OCI-LY7 (cell line): ENCODE measurements around the gene TXNDC15. TPM values are rescaled to one million over a fixed set of nuclear protein-coding genes. Genes with fewer than 3 reads are reported as not detected.

Source experiments
- BruUV-seq: library from RNA; stranded (reverse); fragments of 400-500 nt; replicated peaks from 2 replicates; lab custom pipeline; 2021; lab: Mats Ljungman, UMichigan
- CTCF ChIA-PET: fragments of 300-600 bp; sonication (Branson Sonifier 250); formaldehyde crosslinking; loops from one replicate; lab custom pipeline; 2022; ENCODE audit warnings: antibody characterized with exemption; ENCODE audit not compliant: unreplicated experiment; lab: Charles Lee
- POLR2A ChIA-PET: fragments of 300-600 bp; sonication (Branson Sonifier 250); formaldehyde crosslinking; loops from one replicate; lab custom pipeline; 2022; ENCODE audit warnings: antibody characterized with exemption; lab: Charles Lee
- DNase-seq: peaks from one replicate; pipeline ENCODE4 v3.0.0-alpha.2; 2015; ENCODE audit warnings: low spot score
- H2AFZ ChIP-seq: fragments of 200-600 bp; sonication (generic), shearing (Covaris generic); 2 replicates; pipeline ENCODE4 v1.6.1; 2014; ENCODE audit warnings: mild to moderate bottlenecking, antibody characterized with exemption, low read length, moderate library complexity
- H3K27ac ChIP-seq: fragments of 200-600 bp; sonication (generic); 2 replicates; pipeline ENCODE4 v1.5.1; 2014; ENCODE audit warnings: mixed run types, low read depth, mild to moderate bottlenecking, moderate library complexity, low read length, inconsistent platforms; ENCODE audit not compliant: poor library complexity, severe bottlenecking
- H3K36me3 ChIP-seq: fragments of 200-600 bp; sonication (generic); 2 replicates; pipeline ENCODE4 v1.6.1; 2014; ENCODE audit warnings: mild to moderate bottlenecking, antibody characterized with exemption, low read length, moderate library complexity, mixed read lengths; ENCODE audit not compliant: insufficient read depth
- H3K4me1 ChIP-seq: fragments of 200-600 bp; sonication (generic); 2 replicates; pipeline ENCODE4 v1.5.1; 2014; ENCODE audit warnings: mild to moderate bottlenecking, low read length; ENCODE audit not compliant: insufficient read depth, poor library complexity, severe bottlenecking
- H3K4me2 ChIP-seq: fragments of 200-600 bp; sonication (generic); 2 replicates; pipeline ENCODE4 v1.6.1; 2014; ENCODE audit warnings: mild to moderate bottlenecking, low read length
- H3K4me3 ChIP-seq: fragments of 200-600 bp; sonication (generic); 2 replicates; pipeline ENCODE4 v1.5.1; 2014; ENCODE audit warnings: mild to moderate bottlenecking, low read depth, low read length; ENCODE audit not compliant: poor library complexity, severe bottlenecking
- H3K79me2 ChIP-seq: fragments of 200-600 bp; sonication (generic); 2 replicates; pipeline ENCODE4 v1.6.1; 2016; ENCODE audit warnings: low read depth, mild to moderate bottlenecking, low read length, moderate library complexity, mixed read lengths; ENCODE audit not compliant: insufficient read depth
- H3K9me2 ChIP-seq: fragments of 200-600 bp; sonication (generic); 2 replicates; pipeline ENCODE4 v1.6.1; 2016; ENCODE audit warnings: mild to moderate bottlenecking, low read length, mixed read lengths; ENCODE audit not compliant: insufficient read depth
- H3K9me3 ChIP-seq: fragments of 200-600 bp; sonication (generic); 2 replicates; pipeline ENCODE4 v1.6.1; 2014; ENCODE audit warnings: mild to moderate bottlenecking, mixed run types, low read length, mixed read lengths
- H4K20me1 ChIP-seq: fragments of 200-600 bp; sonication (generic); 2 replicates; pipeline ENCODE4 v1.6.1; 2014; ENCODE audit warnings: mild to moderate bottlenecking, antibody characterized with exemption, low read length, moderate library complexity, mixed read lengths; ENCODE audit not compliant: insufficient read depth
- EZH2phosphoT487 ChIP-seq: fragments of 200-600 bp; sonication (generic); IDR thresholded peaks from 2 replicates; pipeline ENCODE4 v1.6.1; 2018; ENCODE audit warnings: low read depth, borderline replicate concordance, mild to moderate bottlenecking, mixed run types, antibody characterized with exemption, low read length, moderate library complexity, mixed read lengths
- intact Hi-C: fragments of 100-400 bp; cut with micrococcal nuclease; formaldehyde crosslinking; loops from one replicate; pipeline ENCODE4 v1.10.0; 2022; ENCODE audit not compliant: unreplicated experiment
- total RNA-seq, 2 experiments: library from RNA; depleted of rRNA in 1 of 2; stranded (reverse); fragments of >200 nt in 1 of 2; shearing (Covaris generic) in 1 of 2; gene quantifications; 2 replicates each; pipeline ENCODE4 v1.2.3, GENCODE V29; 2014 to 2022
- TF ChIP-seq, protein P1 (sequence below): fragments of 200-600 bp; sonication (generic); conservative IDR thresholded peaks from 2 replicates; pipeline ENCODE4 v1.5.1; 2014; ENCODE audit warnings: mild to moderate bottlenecking, antibody characterized with exemption, low read length, moderate library complexity, mixed read lengths

The TXNDC15 gene
- total RNA-seq, 2 experiments from 2014 or later: 20.6 to 31.1 TPM

DNA sequence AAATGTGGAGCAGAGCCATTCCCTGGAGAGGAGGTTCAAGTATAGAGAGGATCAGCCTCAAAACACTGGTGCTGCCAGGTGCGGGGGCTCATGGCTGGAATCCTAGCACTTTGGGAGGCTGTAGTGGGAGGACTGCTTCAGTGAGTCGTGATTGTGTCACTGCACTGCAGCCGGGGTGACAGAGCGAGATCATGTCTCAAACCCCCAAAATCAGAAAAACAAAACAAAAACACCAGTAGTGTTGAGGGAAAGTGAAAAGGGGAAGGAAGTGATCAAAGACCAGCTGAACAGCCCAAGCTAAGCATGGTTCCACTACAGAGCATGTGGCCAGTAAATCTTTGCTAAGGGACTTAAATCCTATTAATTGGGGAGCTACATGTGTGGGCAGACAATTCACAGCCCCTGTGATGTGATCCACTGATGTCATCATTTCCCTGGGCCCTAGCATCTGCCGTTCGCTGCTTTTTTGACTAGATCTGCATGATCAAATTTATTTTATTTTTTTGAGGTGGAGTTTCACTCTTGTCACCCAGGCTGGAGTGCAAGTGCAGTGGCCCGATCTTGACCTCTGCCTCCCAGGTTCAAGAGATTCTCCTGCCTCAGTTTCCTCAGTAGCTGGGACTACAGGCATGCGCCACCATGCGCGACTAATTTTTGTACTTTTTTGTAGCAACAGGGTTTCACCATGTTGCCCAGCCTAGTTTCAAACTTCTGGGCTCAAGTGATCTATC, 28.1 kb downstream of the TXNDC15 start:
- Histone ChIP-seq H3K36me3 (peaks cover 21% of the 10 kb centered on the region), H4K20me1 (no peaks in the 10 kb centered on the region), H3K4me3 (peak overlapping the region; percentile 25), H3K79me2 (peaks cover 9% of the 10 kb centered on the region; the same call in 1 of the 2 replicates), H3K4me2 (peak overlapping the region; percentile 84), H2AFZ (peak overlapping the region; percentile 60; the same call in 1 of the 2 replicates), H3K27ac (peak overlapping the region; percentile 93), H3K4me1 (peaks cover 41% of the 10 kb centered on the region), H3K9me2 (no peaks in the 10 kb centered on the region), H3K9me3 (no peaks in the 10 kb centered on the region)
- intact Hi-C loops: loop anchor here (10.0 kb wide), 1 partner anchor 377 kb away; the partner anchor contains the start of gene JADE2
- peak; percentile 82 for DNase-seq
- ChIA-PET CTCF (interaction anchor here (0.9 to 1.1 kb wide), 2 partner anchors 17 to 26 kb away, joined by 3 read pairs; no protein-coding TSS in a partner anchor), POLR2A (interaction anchor here (0.5 to 1.7 kb wide), 15 partner anchors 10 to 1963 kb away, joined by 3 to 5 read pairs (median 3); partner anchors contain the start of genes C5orf24 and TXNDC15)
- TF ChIP-seq EZH2phosphoT487: no peak
- TF ChIP-seq, protein P1, sequence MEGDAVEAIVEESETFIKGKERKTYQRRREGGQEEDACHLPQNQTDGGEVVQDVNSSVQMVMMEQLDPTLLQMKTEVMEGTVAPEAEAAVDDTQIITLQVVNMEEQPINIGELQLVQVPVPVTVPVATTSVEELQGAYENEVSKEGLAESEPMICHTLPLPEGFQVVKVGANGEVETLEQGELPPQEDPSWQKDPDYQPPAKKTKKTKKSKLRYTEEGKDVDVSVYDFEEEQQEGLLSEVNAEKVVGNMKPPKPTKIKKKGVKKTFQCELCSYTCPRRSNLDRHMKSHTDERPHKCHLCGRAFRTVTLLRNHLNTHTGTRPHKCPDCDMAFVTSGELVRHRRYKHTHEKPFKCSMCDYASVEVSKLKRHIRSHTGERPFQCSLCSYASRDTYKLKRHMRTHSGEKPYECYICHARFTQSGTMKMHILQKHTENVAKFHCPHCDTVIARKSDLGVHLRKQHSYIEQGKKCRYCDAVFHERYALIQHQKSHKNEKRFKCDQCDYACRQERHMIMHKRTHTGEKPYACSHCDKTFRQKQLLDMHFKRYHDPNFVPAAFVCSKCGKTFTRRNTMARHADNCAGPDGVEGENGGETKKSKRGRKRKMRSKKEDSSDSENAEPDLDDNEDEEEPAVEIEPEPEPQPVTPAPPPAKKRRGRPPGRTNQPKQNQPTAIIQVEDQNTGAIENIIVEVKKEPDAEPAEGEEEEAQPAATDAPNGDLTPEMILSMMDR: no peak
- no TSS peak for BruUV-seq

DNA sequence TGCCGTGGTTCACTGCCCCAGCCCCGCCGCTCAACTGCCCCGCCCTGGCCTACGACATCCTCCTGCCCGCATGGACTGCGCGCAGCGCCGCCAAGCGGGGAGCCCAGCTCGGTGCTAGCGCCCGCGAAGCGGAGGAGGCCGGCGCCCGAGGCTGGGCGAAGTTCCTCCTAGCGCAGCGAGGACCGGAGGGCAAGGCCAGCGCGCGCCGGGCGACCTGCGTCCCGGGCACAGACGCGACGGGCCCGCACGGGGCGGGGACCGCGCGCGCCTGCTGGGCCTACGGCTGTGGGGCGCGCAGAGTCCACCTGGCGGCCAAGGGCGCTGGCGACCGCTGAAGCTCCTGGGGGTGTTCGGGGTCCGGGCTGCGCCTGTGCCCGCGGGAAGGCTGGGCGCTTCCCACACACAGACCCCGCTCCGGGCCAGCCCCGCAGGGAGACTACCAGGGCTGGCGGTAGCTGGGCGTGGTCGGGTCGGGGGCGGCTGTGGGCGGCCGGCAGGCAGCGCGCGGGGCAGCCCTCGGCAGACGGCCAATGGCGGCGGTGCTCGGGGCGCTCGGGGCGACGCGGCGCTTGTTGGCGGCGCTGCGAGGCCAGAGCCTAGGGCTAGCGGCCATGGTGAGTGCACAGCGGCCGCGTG, 30.6 kb downstream of the TXNDC15 start, which contains the start of gene PCBD2:
Gene PCBD2 (plus strand): TSS at position 522 of the 636 bp plus-strand sequence. CDS start 9 bp downstream, at position 531.
- TF ChIP-seq EZH2phosphoT487: no peak
- TF ChIP-seq, protein P1: peak; percentile 84
- Histone ChIP-seq H3K27ac (peak within 1 kb of the TSS; percentile 93), H3K9me2 (no peaks in the 10 kb centered on the region), H4K20me1 (no peaks in the 10 kb centered on the region), H3K79me2 (peaks cover 9% of the 10 kb centered on the region; the same call in 1 of the 2 replicates), H3K36me3 (peaks cover 22% of the 10 kb centered on the region), H3K4me3 (peak within 1 kb of the TSS; percentile 82), H3K4me1 (peaks cover 41% of the 10 kb centered on the region), H3K4me2 (peak within 1 kb of the TSS; percentile 84), H3K9me3 (no peaks in the 10 kb centered on the region), H2AFZ (peak within 1 kb of the TSS; percentile 60)
- BruUV-seq: no TSS peak
- peak; percentile 96 for DNase-seq
- POLR2A ChIA-PET: interaction anchor here (0.7 to 2.4 kb wide), 7 partner anchors 19 to 378 kb away, joined by 3 to 10 read pairs (median 4); partner anchors contain the start of gene TXNDC15
- intact Hi-C loops: loop anchor here (1.0 to 10.0 kb wide), 9 partner anchors 31 to 380 kb away; partner anchors contain the start of genes CAMLG, DDX46, JADE2 and PITX1
- CTCF ChIA-PET: interaction anchor here (0.8 to 0.9 kb wide), 2 partner anchors 31 to 166 kb away, joined by 3 to 4 read pairs; partner anchors contain the start of gene CAMLG
